Thymus (tissue), 11 donors: ENCODE measurements around the gene SH3TC1. TPM values are rescaled to one million over a fixed set of nuclear protein-coding genes. Genes with fewer than 3 reads are reported as not detected.

Experiments used
- DNase-seq, 9 donors: peaks; one replicate each; pipeline ENCODE4 v3.0.0-alpha.2; 2013; ENCODE audit warnings: low spot score in 9 of 9, low read depth in 6 of 9, missing footprints in 1 of 9
- H3K27ac ChIP-seq, 2 donors: one replicate each; pipeline ENCODE4 v1.5.1; 2013; ENCODE audit warnings: control low read depth in 1 of 2, low read depth in 1 of 2, low read length in 1 of 2, mild to moderate bottlenecking in 1 of 2, moderate library complexity in 1 of 2
- H3K27me3 ChIP-seq, 2 donors: one replicate each; pipeline ENCODE4 v1.5.1; 2013; ENCODE audit warnings: low read length in 1 of 2; ENCODE audit not compliant: control insufficient read depth in 2 of 2, insufficient read depth in 1 of 2
- H3K36me3 ChIP-seq, 2 donors: one replicate each; pipeline ENCODE4 v1.5.1; 2013; ENCODE audit warnings: low read length in 1 of 2, mild to moderate bottlenecking in 1 of 2, moderate library complexity in 1 of 2; ENCODE audit not compliant: control insufficient read depth in 2 of 2, insufficient read depth in 2 of 2
- H3K4me1 ChIP-seq, 2 donors: one replicate each; pipeline ENCODE4 v1.5.1; 2013; ENCODE audit warnings: low read length in 2 of 2; ENCODE audit not compliant: control insufficient read depth in 2 of 2, insufficient read depth in 2 of 2
- H3K4me3 ChIP-seq, 2 donors: one replicate each; pipeline ENCODE4 v1.5.1; 2013; ENCODE audit warnings: low read length in 2 of 2, control low read depth in 1 of 2, mild to moderate bottlenecking in 1 of 2
- H3K9me3 ChIP-seq, 2 donors: one replicate each; pipeline ENCODE4 v1.5.1; 2013; ENCODE audit warnings: low read length in 1 of 2, mild to moderate bottlenecking in 1 of 2; ENCODE audit not compliant: control insufficient read depth in 2 of 2, insufficient read depth in 1 of 2
- WGBS: extraction: QIAGEN DNeasy Blood & Tissue Kit; methylation state at CpG from one replicate; pipeline ENCODE4 v1.1.7; 2013; 5-methylcytosine and 5-hydroxymethylcytosine counted together
- polyA plus RNA-seq: library from polyadenylated mRNA; stranded (reverse); fragments of 200-250 nt; gene quantifications from one replicate; pipeline ENCODE4 v1.2.3, GENCODE V29; 2013
- total RNA-seq: library from RNA; stranded (reverse); fragments of 120-200 nt; gene quantifications from one replicate; pipeline ENCODE4 v1.2.4, GENCODE V29; 2013
- donor health status: healthy.

Gene SH3TC1
- total and polyA plus RNA-seq, 2 donors, result 114 to 146 TPM

DNA sequence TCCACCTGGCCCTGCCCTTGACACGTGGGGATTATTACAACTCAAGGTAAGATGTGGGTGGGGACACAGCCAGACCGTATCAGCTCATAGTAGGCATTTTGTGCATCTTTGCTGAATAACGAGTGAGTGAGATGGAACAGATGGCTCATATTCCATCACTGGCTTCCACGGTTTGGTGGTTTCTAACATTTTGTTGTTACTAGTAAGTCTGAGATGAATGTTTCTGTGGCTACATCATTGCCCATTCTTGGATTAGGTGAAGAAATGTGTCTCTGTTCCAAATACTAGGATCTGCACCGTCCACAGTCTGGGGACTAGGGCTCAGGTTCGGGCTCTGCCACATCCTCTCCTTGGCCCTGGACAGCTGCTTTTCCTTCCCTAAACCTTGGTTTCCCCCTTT lies 44.0 kb upstream of the SH3TC1 start:
- DNase-seq, result no peak
- no peaks in the 10 kb centered on the region for H3K36me3 ChIP-seq
- no peak overlapping the region for H3K4me3 ChIP-seq
- H3K4me1 ChIP-seq, result peaks cover 10 to 16% of the 10 kb centered on the region in 2 donors
- 91% methylated on average over 6 of the region's 6 CpGs for WGBS
- H3K9me3 ChIP-seq, result peaks cover 0 to 7% of the 10 kb centered on the region in 2 donors
- no peak overlapping the region for H3K27ac ChIP-seq
- peaks cover 15 to 64% of the 10 kb centered on the region in 2 donors for H3K27me3 ChIP-seq

DNA sequence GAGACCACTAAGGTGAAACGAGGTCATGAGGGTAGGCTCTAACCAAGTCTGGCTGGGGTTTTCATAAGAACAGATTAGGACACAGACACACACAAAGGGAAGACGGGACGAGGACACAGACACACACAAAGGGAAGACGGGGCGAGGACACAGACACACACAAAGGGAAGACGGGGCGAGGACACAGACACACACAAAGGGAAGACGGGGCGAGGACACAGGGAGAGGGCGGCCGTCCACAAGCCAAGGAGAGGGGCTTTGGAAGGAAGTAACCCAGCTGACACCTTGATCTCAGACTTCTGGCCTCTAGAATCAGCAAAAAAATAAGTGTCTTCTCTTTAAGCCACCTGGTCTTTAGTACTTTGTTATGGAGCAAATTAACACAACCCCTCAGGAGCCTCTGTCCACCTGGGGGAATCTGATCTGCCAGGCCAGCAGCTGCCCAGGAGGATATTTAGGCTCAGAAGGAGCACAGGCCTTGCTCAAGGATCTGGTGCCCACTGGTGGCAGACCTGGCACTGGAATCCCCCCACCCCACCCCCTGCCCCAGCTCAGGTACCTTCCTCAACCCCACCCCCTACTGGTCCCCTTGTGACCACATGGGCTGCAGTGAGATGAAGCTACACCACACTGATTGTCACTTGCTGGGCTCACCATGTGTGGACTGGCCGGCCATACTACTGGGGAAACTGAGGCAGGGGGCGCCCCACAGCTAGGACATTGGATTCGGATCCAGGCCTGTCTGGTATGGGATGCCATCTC lies 43.2 kb upstream of the SH3TC1 start:
- no peak for DNase-seq
- H3K27me3 ChIP-seq, result peaks cover 15 to 68% of the 10 kb centered on the region in 2 donors
- no peak overlapping the region for H3K4me3 ChIP-seq
- peaks cover 0 to 7% of the 10 kb centered on the region in 2 donors for H3K9me3 ChIP-seq
- no peaks in the 10 kb centered on the region for H3K36me3 ChIP-seq
- WGBS, result 95% methylated on average over 14 of the region's 14 CpGs
- H3K27ac ChIP-seq, result no peak overlapping the region
- H3K4me1 ChIP-seq, result peaks cover 10 to 16% of the 10 kb centered on the region in 2 donors

DNA sequence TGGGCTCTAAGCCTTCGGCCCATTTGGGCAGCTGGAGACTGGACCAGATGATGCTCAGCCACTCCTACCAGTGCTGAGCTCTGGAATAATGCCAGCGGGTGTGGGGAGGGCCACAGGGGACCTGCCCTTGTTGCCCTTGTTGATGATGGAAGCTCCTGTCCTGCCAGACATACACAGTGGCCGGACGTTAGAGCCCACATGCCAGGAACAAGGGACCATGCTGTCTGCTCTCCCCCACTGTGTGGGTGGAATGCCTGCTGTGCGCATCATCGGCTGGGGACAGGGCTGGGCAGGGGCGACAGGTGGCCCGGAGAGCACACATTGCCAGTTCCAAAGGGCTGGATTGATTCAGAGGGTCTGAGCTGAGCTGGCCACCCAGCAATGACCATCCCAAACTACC lies 42.5 kb upstream of the SH3TC1 start:
- no peaks in the 10 kb centered on the region for H3K36me3 ChIP-seq
- peaks cover 0 to 7% of the 10 kb centered on the region in 2 donors for H3K9me3 ChIP-seq
- H3K4me3 ChIP-seq, result no peak overlapping the region
- peaks cover 10 to 16% of the 10 kb centered on the region in 2 donors for H3K4me1 ChIP-seq
- H3K27me3 ChIP-seq, result peaks cover 15 to 73% of the 10 kb centered on the region in 2 donors
- H3K27ac ChIP-seq, result no peak overlapping the region
- DNase-seq, result no peak
- WGBS, result 93% methylated on average over 8 of the region's 8 CpGs

DNA sequence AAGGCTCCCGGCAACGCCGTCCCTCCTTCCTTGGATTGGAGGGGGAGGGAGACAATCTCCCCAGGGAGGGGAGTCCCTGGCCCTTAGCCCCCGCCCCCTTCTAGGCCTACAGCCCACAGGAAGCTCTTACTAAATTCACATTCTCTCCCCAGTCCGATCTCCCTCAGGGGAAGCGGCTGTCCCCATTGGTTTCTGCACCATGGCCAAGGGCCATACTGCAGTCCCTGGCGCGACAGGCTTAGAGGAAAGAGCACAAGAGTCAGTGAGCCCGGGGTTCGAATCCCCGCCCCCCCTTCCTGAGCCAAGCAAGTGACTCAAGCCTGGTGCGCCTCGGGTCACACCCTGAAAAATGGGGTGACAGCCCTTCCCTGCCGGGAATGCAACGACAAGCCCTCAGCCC lies 41.6 kb upstream of the SH3TC1 start:
- peak in 1 of 9 donors; percentile 18 for DNase-seq
- WGBS, result 46% methylated on average over 15 of the region's 15 CpGs
- Histone ChIP-seq H3K27me3 (peaks cover 15 to 80% of the 10 kb centered on the region in 2 donors), H3K27ac (no peak overlapping the region), H3K4me1 (peaks cover 10 to 16% of the 10 kb centered on the region in 2 donors), H3K9me3 (peaks cover 0 to 7% of the 10 kb centered on the region in 2 donors), H3K36me3 (no peaks in the 10 kb centered on the region), H3K4me3 (peak overlapping the region in 1 of 2 donors; percentile 75)

DNA sequence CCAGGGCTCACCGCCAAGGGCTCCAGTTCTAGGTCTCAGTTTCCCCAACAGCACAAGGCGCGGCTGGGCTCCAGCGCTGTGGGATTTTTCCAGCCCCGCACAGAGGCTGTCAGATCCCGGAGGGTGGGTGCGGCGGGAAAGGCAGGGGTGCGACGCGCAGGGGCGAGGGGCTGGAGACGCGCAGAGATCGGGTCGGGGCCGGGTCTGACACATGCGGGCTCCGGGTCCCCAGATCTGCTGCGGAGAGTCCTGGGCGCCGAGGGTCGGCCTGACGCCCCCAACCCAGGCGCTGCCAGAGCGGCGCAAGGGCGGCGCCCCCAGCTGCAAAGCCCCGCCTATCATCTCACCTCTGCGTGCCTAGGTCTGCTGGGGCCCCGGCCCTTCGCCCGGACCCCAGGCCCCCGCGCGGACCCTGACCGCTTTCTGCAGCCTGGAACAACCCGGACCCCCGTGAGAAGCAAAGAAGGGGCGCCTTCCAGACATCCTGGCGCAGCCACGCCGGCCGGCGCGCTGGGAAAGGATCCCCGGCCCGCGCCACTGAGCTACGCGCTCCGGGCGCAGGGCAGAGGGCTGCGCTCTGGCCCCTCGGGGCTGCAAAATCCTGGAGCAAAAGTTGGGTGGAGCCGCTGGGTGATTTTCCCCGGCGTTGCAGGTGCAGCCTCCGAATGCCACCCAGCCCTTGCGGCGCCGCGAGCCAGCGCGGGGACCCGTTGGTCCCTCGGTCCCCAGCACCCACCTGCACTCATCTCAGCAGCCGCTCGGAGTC lies 41.0 kb upstream of the SH3TC1 start:
- Histone ChIP-seq H3K4me3 (peak overlapping the region; percentile 46 to 75), H3K4me1 (peaks cover 10 to 16% of the 10 kb centered on the region in 2 donors), H3K36me3 (no peaks in the 10 kb centered on the region), H3K27ac (no peak overlapping the region), H3K27me3 (peaks cover 15 to 81% of the 10 kb centered on the region in 2 donors), H3K9me3 (peaks cover 0 to 7% of the 10 kb centered on the region in 2 donors)
- DNase-seq, result peak in 1 of 9 donors; percentile 8
- WGBS, result 5% methylated on average over 70 of the region's 70 CpGs

DNA sequence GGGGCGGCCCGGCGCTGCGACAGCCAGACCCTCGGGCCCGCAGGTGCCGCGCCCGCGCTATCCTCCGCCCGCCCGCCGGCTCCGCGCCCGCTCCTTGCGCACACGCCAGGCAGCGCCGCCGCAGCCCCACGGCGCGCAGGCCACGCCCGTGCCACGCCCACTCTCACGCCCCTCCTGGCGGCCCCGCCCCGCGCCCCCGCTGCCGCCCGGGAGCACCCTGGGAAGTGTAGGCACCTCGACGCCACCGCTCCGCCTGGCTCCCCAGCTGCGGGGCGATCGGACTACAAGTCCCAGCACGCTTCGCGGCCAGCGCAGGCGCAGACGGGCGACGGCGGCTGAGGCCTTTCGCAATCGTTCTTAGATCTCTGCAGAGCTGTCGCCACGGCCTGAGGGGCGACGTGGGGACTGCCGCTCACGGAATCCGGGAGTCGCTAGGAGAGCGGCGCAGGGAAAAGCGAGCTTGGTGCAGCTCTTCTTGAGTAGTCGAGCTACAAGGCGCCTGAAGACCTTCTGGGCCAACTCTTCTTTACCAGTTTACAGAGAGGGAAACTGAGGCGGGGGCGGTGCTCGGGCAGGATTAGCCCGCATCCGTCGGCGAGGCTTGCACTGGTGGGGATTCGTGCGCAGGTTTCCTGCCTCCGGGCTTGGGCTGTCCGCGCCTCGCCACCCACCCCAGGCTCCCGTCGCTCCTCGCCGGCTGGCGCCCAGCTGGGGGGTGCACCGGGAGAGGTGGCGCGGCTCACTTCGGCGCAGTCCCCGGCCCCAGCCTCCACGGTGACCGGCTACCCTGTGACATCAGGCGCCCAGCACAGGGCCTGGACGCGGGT lies 40.2 kb upstream of the SH3TC1 start, which contains the start of gene ABLIM2:
Gene ABLIM2, minus strand, starts transcription at position 104 of the 827 bp plus-strand sequence. CDS start 124 bp downstream, outside the sequence.
- peak within 1 kb of the TSS; percentile 70 to 75 for H3K4me3 ChIP-seq
- peaks cover 15 to 85% of the 10 kb centered on the region in 2 donors for H3K27me3 ChIP-seq
- peaks cover 10 to 19% of the 10 kb centered on the region in 2 donors for H3K4me1 ChIP-seq
- peaks cover 0 to 7% of the 10 kb centered on the region in 2 donors for H3K9me3 ChIP-seq
- H3K36me3 ChIP-seq, result no peaks in the 10 kb centered on the region
- H3K27ac ChIP-seq, result peak within 1 kb of the TSS in 1 of 2 donors; percentile 58
- peak; percentile 92 to 99 (median 97) for DNase-seq
- under 1% methylated on average over 96 of the region's 96 CpGs for WGBS

DNA sequence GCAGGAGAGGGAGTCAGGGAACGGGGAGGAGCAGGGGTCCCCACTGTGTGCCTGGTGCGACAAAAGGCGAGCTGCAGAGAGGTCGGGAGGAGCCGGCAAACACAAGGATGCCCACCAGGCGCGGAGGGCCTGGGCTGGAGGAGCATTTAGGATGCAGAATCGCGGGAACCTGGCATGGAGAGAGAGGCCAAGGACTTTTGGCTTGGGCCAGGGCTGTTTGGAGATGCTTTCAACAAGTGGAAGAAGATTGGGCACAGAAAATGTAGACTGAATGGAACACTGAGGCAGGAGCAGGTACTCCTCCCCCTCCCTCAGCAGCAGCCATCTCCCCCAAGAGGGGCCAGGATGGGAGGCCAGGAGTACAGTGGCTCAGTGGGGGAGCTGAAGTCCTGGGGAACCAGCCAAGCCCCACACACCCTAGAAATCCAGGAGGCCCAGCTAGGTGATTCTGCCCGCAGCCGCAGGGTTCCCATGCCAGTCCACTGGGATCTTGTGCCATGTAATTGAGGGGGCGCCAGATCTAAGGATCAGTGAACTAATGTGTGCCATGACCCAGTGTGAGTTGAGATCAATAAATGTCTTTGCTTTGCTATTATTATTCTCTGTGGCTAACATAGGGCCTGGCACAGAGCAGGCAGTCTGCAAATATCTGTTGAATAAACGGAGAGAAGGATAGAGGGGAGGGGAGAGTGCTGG lies 39.4 kb upstream of the SH3TC1 start:
- WGBS, result 43% methylated on average over 13 of the region's 13 CpGs
- H3K27me3 ChIP-seq, result peaks cover 15 to 91% of the 10 kb centered on the region in 2 donors
- no peak for DNase-seq
- no peaks in the 10 kb centered on the region for H3K36me3 ChIP-seq
- peaks cover 0 to 7% of the 10 kb centered on the region in 2 donors for H3K9me3 ChIP-seq
- H3K27ac ChIP-seq, result no peak overlapping the region
- peak overlapping the region; percentile 70 to 75 for H3K4me3 ChIP-seq
- peaks cover 10 to 23% of the 10 kb centered on the region in 2 donors for H3K4me1 ChIP-seq

DNA sequence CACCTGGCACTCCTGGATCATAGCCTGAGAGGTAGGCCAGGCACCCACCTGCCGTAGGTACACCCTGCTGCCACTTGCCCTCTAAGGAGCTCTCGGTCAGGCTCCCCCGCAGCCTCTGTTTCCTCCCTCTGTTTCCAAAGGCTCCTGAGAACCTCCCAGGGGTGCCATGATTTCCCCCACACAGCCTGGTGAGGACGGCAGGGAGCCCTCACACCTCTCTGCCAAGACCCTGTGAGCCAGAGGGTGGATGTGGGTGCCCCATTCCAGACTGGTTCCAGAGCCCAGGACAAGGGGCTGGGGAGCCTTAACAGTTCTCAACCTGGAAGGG lies 38.9 kb upstream of the SH3TC1 start:
- WGBS, result over 99% methylated on average over 4 of the region's 4 CpGs
- Histone ChIP-seq H3K36me3 (no peaks in the 10 kb centered on the region), H3K4me3 (no peak overlapping the region), H3K4me1 (peaks cover 10 to 23% of the 10 kb centered on the region in 2 donors), H3K27me3 (peaks cover 15 to 91% of the 10 kb centered on the region in 2 donors), H3K9me3 (peaks cover 0 to 7% of the 10 kb centered on the region in 2 donors), H3K27ac (no peak overlapping the region)
- no peak for DNase-seq
